Epithelial cell of proximal tubule (primary cell): ENCODE measurements around the gene PRCP. TPM values are rescaled to one million over a fixed set of nuclear protein-coding genes. Genes with fewer than 3 reads are reported as not detected.

Experiments
- DNase-seq: peaks from one replicate; pipeline ENCODE4 v3.0.0-alpha.2; 2011; ENCODE audit warnings: low read depth
- H3K4me3 ChIP-seq: 2 replicates; pipeline ENCODE4 v1.5.1; 2011; ENCODE audit warnings: low read depth, mild to moderate bottlenecking, low read length
- CTCF ChIP-seq: conservative IDR thresholded peaks from 2 replicates; pipeline ENCODE4 v1.5.1; 2012; ENCODE audit warnings: low read depth, mild to moderate bottlenecking, low read length
- total RNA-seq: library from RNA; depleted of rRNA; stranded (reverse); fragments of >200 nt; gene quantifications from 2 replicates; pipeline ENCODE4 v1.2.3, GENCODE V29; 2015

Gene PRCP
- total RNA-seq, 1 donor from 2014 or later, result 22.2 TPM

DNA sequence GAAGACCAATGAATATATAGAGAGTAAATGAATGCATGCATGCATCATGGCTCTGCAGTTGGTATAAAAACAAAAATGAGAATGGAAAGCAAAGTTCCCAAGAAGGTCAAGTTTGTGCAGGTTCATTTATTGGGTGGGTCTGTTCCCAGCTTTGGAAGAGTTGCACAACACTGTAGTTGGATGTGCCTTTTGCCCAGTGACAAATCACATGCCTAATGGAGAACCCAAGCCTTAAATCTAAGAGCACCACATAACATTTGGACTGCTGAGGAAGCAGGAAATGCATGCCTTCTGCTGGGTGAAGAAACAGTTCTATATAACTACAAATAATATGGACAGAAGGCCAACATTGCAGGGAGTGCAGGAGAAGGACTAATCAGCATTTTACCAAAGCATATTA lies 30.6 kb downstream of the PRCP start:
- TF ChIP-seq CTCF, result no peak
- H3K4me3 ChIP-seq, result no peak overlapping the region
- DNase-seq, result no peak

DNA sequence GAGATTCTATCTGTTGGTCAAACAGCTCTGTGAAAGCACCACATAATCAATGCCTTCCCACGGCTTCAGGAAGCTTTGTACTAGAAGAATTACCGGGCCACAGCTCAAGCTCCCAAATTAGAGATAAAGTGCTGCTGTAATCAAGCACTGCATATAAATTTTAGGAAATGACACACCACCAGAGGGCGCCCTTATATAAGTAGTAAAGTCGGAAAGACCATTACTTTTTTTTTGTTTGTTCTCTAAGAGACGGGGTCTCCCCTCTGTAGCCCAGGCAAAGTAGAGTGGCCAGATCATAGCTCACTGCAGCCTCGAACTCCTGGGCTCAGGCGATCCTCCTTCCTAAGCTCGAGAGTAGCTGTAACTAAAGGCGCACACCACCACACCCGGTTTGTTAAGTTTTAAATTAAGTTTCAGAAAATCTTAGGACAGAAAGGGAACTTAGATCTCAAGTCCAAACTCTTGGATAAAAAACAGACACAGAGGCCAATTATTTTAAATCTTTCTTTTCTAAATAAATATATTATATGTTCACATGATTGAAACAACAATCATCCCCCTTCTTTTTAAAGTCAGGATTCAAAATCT lies 32.6 kb downstream of the PRCP start:
- peak; percentile 32 for DNase-seq
- peak overlapping the region; percentile 44 for H3K4me3 ChIP-seq
- TF ChIP-seq CTCF, result peak; percentile 72

GRCh38 chr11:82865841-82866240 lies 34.4 kb downstream of the PRCP start:
- no peak overlapping the region for H3K4me3 ChIP-seq
- no peak for TF ChIP-seq CTCF
- no peak for DNase-seq

DNA sequence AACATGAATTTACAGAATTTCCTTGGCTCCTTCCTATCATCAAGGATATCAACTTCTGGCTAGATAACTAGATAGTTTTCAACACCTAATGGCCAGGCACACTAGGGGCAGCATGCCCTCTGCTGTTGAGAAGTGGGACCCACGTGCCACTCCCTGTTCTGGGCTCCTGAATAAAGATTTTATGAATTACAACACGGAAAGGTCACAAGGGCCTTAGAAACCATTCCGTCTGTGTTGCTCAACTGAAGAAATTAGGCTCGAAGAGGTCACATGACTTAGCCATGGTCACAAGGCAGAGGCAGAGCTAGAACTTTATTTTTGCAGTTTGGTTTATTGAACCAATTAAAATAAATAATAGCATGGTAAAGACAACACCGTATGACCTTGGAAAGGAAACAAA lies 36.0 kb downstream of the PRCP start:
- TF ChIP-seq CTCF, result peak; percentile 92
- DNase-seq, result peak; percentile 63
- no peak overlapping the region for H3K4me3 ChIP-seq

DNA sequence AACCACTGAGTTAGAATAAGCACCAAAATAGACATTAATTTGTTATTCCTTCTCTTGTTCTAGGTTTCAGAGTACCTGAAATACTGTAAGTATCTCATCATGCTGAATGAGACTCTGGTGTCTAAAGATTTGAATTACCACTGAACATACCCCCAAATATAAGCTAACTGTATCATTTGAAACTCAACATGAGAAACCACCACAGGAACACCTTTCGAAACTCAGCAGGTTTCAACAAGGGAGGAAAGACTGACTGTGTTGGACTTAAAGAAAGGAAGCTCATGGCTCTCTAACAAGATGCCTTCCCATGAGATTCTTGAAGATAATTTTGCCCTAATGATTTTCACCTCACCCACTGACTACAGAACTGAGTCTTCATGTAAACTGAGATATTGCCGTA lies 37.0 kb downstream of the PRCP start:
- DNase-seq, result no peak
- no peak overlapping the region for H3K4me3 ChIP-seq
- no peak for TF ChIP-seq CTCF

GRCh38 chr11:82862379-82862778 lies 37.9 kb downstream of the PRCP start:
- H3K4me3 ChIP-seq, result no peak overlapping the region
- no peak for TF ChIP-seq CTCF
- DNase-seq, result no peak

GRCh38 chr11:82859750-82860149 lies 40.5 kb downstream of the PRCP start:
- H3K4me3 ChIP-seq, result no peak overlapping the region

More at GRCh38 chr11:82859750-82860149, 40.5 kb downstream of the PRCP start:
- no peak for DNase-seq
- no peak for TF ChIP-seq CTCF
